IgD-negative memory B cell (primary cell): ENCODE data around the gene RCSD1. TPM values are rescaled to one million over a fixed set of nuclear protein-coding genes. Genes with fewer than 3 reads are reported as not detected.

Experiments
- H3K27ac Mint-ChIP-seq, 3 donors: one replicate each; pipeline ENCODE4 v1.8.0; 2020 to 2022; ENCODE audit warnings: mild to moderate bottlenecking in 3 of 3, mixed read lengths in 3 of 3, moderate library complexity in 1 of 3
- H3K27me3 Mint-ChIP-seq: one replicate; pipeline ENCODE4 v1.8.0; 2021; ENCODE audit warnings: mixed read lengths
- H3K36me3 Mint-ChIP-seq: one replicate; pipeline ENCODE4 v1.8.0; 2020; ENCODE audit warnings: mild to moderate bottlenecking, mixed read lengths
- H3K4me1 Mint-ChIP-seq, 3 donors: one replicate each; pipeline ENCODE4 v1.8.0; 2020 to 2022; ENCODE audit warnings: mixed read lengths in 3 of 3, mild to moderate bottlenecking in 1 of 3
- H3K4me3 Mint-ChIP-seq, 4 donors: one replicate each; pipeline ENCODE4 v1.8.0; 2020 to 2022; ENCODE audit warnings: mild to moderate bottlenecking in 4 of 4, mixed read lengths in 4 of 4, moderate library complexity in 3 of 4
- H3K9me3 Mint-ChIP-seq, 3 donors: one replicate each; pipeline ENCODE4 v1.8.0; 2020 to 2021; ENCODE audit warnings: mixed read lengths in 3 of 3, mild to moderate bottlenecking in 1 of 3
- polyA plus RNA-seq: library from polyadenylated mRNA; unstranded; fragments of 300-500 nt; fragmentation: Illumina TruSeq; gene quantifications from one replicate; pipeline ENCODE4 v1.2.3, GENCODE V29; 2021

Gene RCSD1
- polyA plus RNA-seq, 1 donor from 2014 or later, result 249 TPM

- Mint-ChIP-seq H3K4me3 (peak overlapping the region in 1 of 4 donors; percentile 8), H3K36me3 (no peaks in the 10 kb centered on the region), H3K4me1 (peaks cover 39 to 60% (median 53%) of the 10 kb centered on the region in 3 donors)
These were observed 12.4 kb downstream of the RCSD1 start for GRCh38 chr1:167642501-167642826.

GRCh38 chr1:167643441-167643840 is 13.4 kb downstream of the RCSD1 start:
- H3K4me3 Mint-ChIP-seq, result peak overlapping the region in 2 of 4 donors; percentile 60 to 68
- no peaks in the 10 kb centered on the region for H3K9me3 Mint-ChIP-seq
- no peaks in the 10 kb centered on the region for H3K36me3 Mint-ChIP-seq
- H3K4me1 Mint-ChIP-seq, result peaks cover 35 to 56% (median 44%) of the 10 kb centered on the region in 3 donors
- H3K27me3 Mint-ChIP-seq, result no peaks in the 10 kb centered on the region
- peak overlapping the region in 1 of 3 donors; percentile 78 for H3K27ac Mint-ChIP-seq

More at GRCh38 chr1:167642501-167642826, 12.4 kb downstream of the RCSD1 start:
- Mint-ChIP-seq H3K27ac (peak overlapping the region in 2 of 3 donors; percentile 43 to 46), H3K9me3 (no peaks in the 10 kb centered on the region), H3K27me3 (no peaks in the 10 kb centered on the region)

- Mint-ChIP-seq H3K4me3 (peak overlapping the region in 2 of 4 donors; percentile 72 to 84), H3K27me3 (no peaks in the 10 kb centered on the region), H3K4me1 (peaks cover 43 to 63% (median 52%) of the 10 kb centered on the region in 3 donors), H3K27ac (peak overlapping the region; percentile 53 to 81 (median 78)), H3K9me3 (no peaks in the 10 kb centered on the region), H3K36me3 (no peaks in the 10 kb centered on the region)
These were observed 14.5 kb downstream of the RCSD1 start for GRCh38 chr1:167644551-167644950.

GRCh38 chr1:167645140-167645541 is 15.1 kb downstream of the RCSD1 start:
- Mint-ChIP-seq H3K9me3 (no peaks in the 10 kb centered on the region), H3K27me3 (no peaks in the 10 kb centered on the region), H3K4me1 (peaks cover 49 to 68% (median 58%) of the 10 kb centered on the region in 3 donors), H3K27ac (peak overlapping the region; percentile 37 to 85 (median 81)), H3K4me3 (peak overlapping the region in 1 of 4 donors; percentile 84), H3K36me3 (no peaks in the 10 kb centered on the region)

- Mint-ChIP-seq H3K36me3 (no peaks in the 10 kb centered on the region), H3K4me1 (peaks cover 52 to 71% (median 62%) of the 10 kb centered on the region in 3 donors), H3K27me3 (no peaks in the 10 kb centered on the region), H3K4me3 (peak overlapping the region in 1 of 4 donors; percentile 2), H3K9me3 (no peaks in the 10 kb centered on the region), H3K27ac (peak overlapping the region; percentile 37 to 85 (median 81))
These were observed 15.8 kb downstream of the RCSD1 start for GRCh38 chr1:167645625-167646414.

- Mint-ChIP-seq H3K9me3 (no peaks in the 10 kb centered on the region), H3K27me3 (no peaks in the 10 kb centered on the region), H3K4me1 (peaks cover 52 to 69% (median 54%) of the 10 kb centered on the region in 3 donors), H3K36me3 (peaks cover 3% of the 10 kb centered on the region), H3K4me3 (peak overlapping the region in 3 of 4 donors; percentile 24 to 88 (median 53)), H3K27ac (peak overlapping the region; percentile 51 to 95 (median 59))
These were observed 18.3 kb downstream of the RCSD1 start for GRCh38 chr1:167648252-167648849.

- Mint-ChIP-seq H3K4me1 (peaks cover 51 to 70% (median 53%) of the 10 kb centered on the region in 3 donors), H3K36me3 (peaks cover 3% of the 10 kb centered on the region), H3K27me3 (no peaks in the 10 kb centered on the region), H3K9me3 (no peaks in the 10 kb centered on the region), H3K4me3 (peak overlapping the region; percentile 23 to 91 (median 56)), H3K27ac (peak overlapping the region; percentile 59 to 95 (median 95))
These were observed 19.1 kb downstream of the RCSD1 start for GRCh38 chr1:167648978-167649744.

- peaks cover 47 to 74% (median 53%) of the 10 kb centered on the region in 3 donors for H3K4me1 Mint-ChIP-seq
- peaks cover 3% of the 10 kb centered on the region for H3K36me3 Mint-ChIP-seq
- peak overlapping the region; percentile 27 to 93 (median 69) for H3K4me3 Mint-ChIP-seq
- H3K27ac Mint-ChIP-seq, result peak overlapping the region; percentile 59 to 95 (median 95)
- H3K9me3 Mint-ChIP-seq, result no peaks in the 10 kb centered on the region
- no peaks in the 10 kb centered on the region for H3K27me3 Mint-ChIP-seq
These were observed 20.5 kb downstream of the RCSD1 start for GRCh38 chr1:167650269-167651160.

- Mint-ChIP-seq H3K4me1 (peaks cover 41 to 69% (median 50%) of the 10 kb centered on the region in 3 donors), H3K4me3 (peak overlapping the region; percentile 27 to 93 (median 78)), H3K27ac (peak overlapping the region; percentile 59 to 95 (median 95)), H3K27me3 (no peaks in the 10 kb centered on the region), H3K36me3 (peaks cover 3% of the 10 kb centered on the region), H3K9me3 (no peaks in the 10 kb centered on the region)
These were observed 21.2 kb downstream of the RCSD1 start for GRCh38 chr1:167651161-167651693.

GRCh38 chr1:167654975-167655575 is 25.0 kb downstream of the RCSD1 start:
- Mint-ChIP-seq H3K27ac (peak overlapping the region; percentile 68 to 83 (median 78)), H3K4me1 (peaks cover 58 to 75% (median 63%) of the 10 kb centered on the region in 3 donors), H3K36me3 (peaks cover 5% of the 10 kb centered on the region), H3K9me3 (no peaks in the 10 kb centered on the region), H3K27me3 (no peaks in the 10 kb centered on the region), H3K4me3 (peak overlapping the region in 1 of 4 donors; percentile 41)

GRCh38 chr1:167656657-167657056 is 26.6 kb downstream of the RCSD1 start:
- no peaks in the 10 kb centered on the region for H3K27me3 Mint-ChIP-seq
- H3K4me3 Mint-ChIP-seq, result peak overlapping the region in 1 of 4 donors; percentile 78
- H3K27ac Mint-ChIP-seq, result peak overlapping the region; percentile 31 to 69 (median 57)
- H3K36me3 Mint-ChIP-seq, result peaks cover 1% of the 10 kb centered on the region
- peaks cover 56 to 73% (median 64%) of the 10 kb centered on the region in 3 donors for H3K4me1 Mint-ChIP-seq
- H3K9me3 Mint-ChIP-seq, result no peaks in the 10 kb centered on the region

GRCh38 chr1:167658574-167659328 is 28.7 kb downstream of the RCSD1 start:
- peak overlapping the region in 1 of 4 donors; percentile 63 for H3K4me3 Mint-ChIP-seq
- H3K36me3 Mint-ChIP-seq, result peaks cover 1% of the 10 kb centered on the region
- H3K4me1 Mint-ChIP-seq, result peaks cover 65 to 77% (median 76%) of the 10 kb centered on the region in 3 donors
- no peaks in the 10 kb centered on the region for H3K27me3 Mint-ChIP-seq
- no peaks in the 10 kb centered on the region for H3K9me3 Mint-ChIP-seq
- peak overlapping the region in 2 of 3 donors; percentile 57 to 67 for H3K27ac Mint-ChIP-seq

- H3K9me3 Mint-ChIP-seq, result no peaks in the 10 kb centered on the region
- peak overlapping the region; percentile 57 to 81 (median 78) for H3K27ac Mint-ChIP-seq
- H3K27me3 Mint-ChIP-seq, result no peaks in the 10 kb centered on the region
- peaks cover 60 to 76% (median 74%) of the 10 kb centered on the region in 3 donors for H3K4me1 Mint-ChIP-seq
- H3K36me3 Mint-ChIP-seq, result peaks cover 1% of the 10 kb centered on the region
- H3K4me3 Mint-ChIP-seq, result no peak overlapping the region
These were observed 29.4 kb downstream of the RCSD1 start for GRCh38 chr1:167659450-167659849.
